Measurements from ENCODE around the gene SPDYE2B.
"Not testable (repeated sequence)": the region's sequence is repeated elsewhere in the genome, so short reads cannot be mapped to it uniquely, and the experiment has no call there.

The SPDYE2B gene

DNA sequence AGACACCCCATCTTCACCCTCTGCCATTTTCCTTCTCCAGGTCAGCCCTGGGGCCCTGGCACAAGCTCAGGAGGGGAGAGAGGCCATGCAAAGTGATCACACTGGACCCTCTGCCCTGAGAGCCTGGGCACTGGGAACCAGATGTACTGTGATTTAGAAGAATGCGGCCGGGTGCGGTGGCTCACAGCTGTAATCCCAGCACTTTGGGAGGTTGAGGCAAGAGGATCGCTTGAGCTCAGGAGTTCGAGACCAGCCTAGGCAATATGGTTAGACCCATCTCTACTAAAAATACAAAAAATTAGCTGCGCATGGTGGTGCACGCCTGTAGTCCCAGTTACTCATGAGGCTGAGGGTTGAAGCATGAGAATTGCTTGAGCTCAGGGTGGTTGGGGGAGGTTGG, 2.3 kb upstream of the SPDYE2B start:
- not testable (repeated sequence) for DNase-seq

DNA sequence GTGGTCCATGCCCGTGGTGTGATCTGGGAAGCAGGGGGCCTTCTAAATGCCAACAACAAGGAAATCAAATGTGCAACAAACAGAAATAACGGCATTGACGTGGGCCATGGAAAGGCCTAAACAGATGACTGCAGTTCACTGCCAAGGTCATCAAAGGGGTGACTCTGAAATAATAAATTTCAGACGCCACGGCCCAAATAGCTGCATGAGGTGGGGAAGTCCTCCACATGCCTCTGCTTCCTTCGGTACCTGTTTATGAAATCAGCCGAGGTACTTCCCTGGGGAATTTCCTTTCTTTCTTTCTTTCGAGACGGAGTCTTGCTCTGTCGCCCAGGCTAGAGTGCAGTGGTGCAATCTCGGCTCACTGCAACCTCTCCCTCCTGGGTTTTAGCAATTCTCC, 14.6 kb downstream of the SPDYE2B start:
- not testable (repeated sequence) for DNase-seq

DNA sequence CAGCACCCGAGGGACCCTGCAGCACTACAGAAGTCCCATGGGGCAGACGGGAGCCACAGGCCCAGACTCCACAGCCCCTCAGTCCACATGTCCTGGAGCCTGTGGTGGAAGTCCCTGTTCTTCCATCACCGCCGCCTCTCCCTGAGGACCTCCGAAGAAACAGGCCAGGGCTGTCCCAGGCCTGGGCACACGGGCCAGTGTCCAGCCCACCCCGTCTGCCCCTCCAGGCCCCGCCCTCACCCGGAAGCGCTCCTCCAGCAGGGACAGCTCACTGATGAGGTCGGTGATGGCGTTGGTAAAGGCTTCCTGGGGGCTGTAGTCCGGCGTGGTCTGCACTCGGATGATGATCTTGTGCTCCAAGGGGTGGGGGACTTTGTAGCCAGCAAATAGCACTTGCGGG, 16.7 kb downstream of the SPDYE2B start:
- not testable (repeated sequence) for DNase-seq

DNA sequence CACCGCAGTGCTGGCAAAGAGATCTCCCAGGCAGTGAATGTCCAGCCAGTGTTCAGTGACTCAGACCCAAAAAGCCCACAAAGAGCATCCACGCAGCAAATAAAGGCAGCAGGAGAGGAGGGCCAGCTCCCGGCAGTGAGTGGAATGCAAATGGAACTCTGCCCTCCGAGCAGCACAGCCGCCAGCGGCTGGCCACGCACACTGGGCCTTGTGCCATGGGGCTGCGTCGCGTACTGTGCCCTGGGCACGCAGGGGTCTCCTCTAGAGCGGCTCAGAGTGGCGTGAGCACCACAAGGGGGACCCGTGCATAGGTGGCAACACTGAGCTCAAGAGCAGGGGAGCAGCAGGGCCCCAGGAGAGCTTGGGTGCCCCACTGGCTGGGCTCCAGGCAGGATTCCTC, 17.4 kb downstream of the SPDYE2B start:
- not testable (repeated sequence) for DNase-seq

DNA sequence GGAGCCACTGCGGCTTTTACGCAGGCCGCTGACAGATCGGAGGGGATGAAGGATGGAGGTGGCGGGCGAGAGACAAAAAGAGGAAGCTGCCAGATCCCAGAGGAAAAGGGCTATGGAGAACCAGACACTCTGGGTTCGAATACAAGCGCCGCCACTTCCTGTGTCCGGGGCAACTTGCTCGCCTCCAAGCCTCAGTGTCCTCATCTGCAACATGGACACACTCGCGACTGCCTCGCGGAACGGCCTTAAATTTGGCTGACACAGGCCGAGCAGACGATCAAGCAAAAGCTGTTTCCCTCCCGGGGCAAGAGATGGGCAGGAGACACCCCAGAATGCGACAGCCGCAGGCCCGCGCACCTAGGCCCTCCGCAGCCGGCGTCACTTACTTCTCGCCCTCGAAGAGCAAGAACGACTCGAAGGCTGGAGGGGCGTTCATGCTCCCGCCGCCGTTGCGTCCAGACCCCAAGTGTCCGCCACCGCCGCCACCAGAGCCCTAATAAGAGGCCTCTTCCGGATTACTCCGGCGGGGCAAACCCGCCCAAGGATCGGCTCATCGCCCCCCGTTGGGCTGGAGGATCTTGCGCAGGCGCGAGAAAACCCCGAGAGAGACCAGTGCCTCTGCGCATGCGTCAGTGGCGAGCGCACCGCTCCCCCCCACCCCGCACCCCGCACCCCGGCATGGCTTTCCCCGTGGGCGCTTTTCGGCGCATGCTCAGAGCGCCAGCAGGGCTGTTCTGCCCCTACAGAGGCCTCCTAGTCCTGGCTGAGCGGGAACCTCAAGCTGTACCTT, 21.2 kb downstream of the SPDYE2B start, which contains the start of gene POLR2J2:
Gene POLR2J2, minus strand, starts transcription at position 498 of the 790 bp plus-strand sequence. Its CDS starts 62 bp downstream, at position 436.
- not testable (repeated sequence) for DNase-seq

DNA sequence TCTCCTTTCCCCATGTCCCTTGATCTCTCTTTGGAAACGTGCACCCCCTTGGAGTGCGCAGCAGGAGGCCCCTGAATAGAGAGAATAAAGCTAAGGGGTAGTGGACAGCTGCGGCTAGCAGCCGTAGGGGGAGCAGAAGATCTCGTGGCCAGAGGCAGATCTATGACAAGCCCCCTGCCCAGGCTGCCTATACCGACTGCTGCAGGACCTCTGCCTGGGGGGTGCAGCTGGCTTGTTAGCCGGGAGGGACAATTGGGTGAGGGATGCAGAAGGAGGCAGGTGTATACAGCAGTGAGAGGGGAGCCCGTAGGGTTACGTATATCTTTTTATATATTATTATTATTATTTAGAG, 21.8 kb downstream of the SPDYE2B start:
- DNase-seq = not testable (repeated sequence)

DNA sequence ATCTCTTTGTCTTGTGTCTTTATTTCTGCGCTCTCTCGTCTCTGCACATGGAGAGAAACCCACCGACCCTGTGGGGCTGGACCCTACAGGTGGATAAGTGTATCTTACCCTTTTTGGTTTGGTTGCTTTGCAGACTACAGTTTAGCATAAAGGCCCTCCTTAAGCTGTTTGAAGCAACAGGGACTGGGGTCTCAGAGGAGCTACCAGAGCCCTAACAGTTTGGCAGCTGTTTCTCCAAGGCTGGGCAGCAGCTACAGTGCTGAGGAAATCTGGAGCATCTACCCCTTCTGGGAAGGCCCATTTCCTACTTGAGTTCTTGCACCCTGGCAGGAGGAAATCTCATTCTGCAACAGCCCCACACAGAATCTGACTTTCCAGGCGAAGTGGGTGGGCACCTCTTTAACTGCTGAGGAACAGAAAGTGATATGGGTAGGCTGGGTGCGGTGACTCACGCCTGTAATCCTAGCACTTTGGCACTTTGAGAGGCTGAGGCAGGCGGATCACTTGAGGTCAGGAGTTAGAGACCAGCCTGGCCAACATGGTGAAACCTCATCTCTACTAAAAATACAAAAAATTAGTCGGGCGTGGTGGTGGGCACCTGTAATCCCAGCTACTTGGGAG, 23.4 kb downstream of the SPDYE2B start:
- not testable (repeated sequence) for DNase-seq

DNA sequence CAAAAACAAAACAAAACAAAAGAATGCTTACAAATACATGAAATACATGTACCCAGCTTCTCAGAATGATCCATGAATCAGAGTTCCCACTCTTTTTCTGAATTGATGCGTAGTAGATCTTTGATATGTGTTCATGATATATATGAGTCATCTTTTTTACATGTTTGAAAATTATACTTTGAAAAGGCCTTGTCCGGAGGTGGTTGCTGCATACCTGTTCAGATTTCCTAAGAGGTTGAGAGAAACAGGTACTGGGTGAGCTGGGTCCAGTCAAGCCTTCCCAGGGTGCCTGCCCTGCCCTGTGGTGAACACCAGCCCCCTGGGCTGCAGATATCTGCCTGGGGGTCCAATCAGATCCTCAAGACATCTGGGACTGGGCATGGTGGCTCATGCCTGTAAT, 25.4 kb downstream of the SPDYE2B start:
- not testable (repeated sequence) for DNase-seq

DNA sequence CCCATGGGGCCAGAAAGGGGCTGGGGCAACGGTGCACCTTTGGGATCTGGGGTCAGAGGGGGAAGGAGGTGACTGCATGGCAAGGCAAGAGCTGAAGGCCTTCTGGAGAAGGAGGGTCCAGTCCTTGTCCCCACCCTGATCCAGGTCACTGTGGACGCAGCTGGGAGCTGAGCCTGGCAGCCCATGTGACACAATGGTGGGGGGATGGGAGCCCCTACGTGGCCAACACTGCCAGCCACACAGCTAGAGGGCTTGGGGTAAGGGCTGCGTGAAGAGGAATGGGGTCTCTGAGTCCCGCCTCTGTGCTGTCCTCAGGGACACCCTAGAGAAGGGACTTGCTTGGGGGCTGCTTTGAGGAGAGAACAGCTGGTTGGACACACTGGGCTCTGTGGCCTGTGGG, 30.7 kb downstream of the SPDYE2B start:
- DNase-seq = not testable (repeated sequence)

DNA sequence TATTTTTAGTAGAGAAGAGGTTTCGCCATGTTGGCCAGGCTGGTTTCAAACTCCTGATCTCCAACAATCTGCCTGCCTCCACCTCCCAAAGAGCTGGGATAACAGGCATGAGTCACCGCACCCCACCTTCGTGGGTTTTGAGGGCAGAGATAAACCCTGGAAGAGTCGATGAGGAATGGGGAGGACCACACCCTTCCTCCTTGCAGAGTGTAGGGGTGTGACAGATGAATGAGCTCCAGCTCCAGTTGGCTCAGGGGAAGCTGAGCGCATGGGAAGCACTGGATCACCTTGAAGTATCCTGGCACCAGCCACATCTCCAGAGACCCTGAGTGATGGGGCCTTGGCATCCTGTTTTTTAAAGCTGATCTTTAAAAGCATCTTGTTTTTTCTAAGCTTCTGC, 32.4 kb downstream of the SPDYE2B start:
- not testable (repeated sequence) for DNase-seq

DNA sequence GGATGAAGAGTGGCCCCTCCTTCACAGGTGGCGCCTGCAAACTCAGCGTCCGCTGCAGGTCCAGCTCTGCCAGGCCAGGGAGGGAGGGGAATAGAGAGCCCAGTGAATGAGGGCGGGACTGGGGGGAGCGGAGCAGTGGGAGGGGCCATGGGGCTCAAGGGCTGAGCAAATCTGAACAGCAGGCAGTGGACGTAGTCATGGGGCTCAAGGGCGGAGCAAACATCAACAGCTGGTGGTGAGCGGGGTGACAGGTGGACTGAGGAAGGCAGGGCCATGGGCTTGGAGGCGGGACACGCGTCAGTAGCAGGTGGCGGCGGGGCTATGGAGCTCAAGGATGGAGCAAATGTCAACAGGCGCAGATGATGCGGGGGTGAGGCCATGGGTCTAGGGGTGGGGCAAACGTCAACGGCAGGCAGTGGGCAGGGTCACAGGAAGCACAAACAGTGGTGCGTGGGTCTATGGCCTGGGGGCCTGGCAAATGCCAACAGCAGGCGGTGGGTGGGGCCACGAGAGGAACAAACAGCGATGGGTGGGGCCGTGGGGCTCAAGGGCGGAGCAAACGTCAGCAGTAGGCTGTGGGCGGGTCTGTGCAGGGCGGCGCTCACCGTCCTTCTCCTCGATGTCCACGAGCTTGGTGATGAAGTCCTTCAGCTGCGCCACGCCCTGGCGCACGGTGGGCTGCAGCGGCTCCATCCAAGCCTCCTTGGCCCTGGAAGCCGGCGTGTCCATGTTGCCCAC, 38.3 kb downstream of the SPDYE2B start:
- DNase-seq = not testable (repeated sequence)

DNA sequence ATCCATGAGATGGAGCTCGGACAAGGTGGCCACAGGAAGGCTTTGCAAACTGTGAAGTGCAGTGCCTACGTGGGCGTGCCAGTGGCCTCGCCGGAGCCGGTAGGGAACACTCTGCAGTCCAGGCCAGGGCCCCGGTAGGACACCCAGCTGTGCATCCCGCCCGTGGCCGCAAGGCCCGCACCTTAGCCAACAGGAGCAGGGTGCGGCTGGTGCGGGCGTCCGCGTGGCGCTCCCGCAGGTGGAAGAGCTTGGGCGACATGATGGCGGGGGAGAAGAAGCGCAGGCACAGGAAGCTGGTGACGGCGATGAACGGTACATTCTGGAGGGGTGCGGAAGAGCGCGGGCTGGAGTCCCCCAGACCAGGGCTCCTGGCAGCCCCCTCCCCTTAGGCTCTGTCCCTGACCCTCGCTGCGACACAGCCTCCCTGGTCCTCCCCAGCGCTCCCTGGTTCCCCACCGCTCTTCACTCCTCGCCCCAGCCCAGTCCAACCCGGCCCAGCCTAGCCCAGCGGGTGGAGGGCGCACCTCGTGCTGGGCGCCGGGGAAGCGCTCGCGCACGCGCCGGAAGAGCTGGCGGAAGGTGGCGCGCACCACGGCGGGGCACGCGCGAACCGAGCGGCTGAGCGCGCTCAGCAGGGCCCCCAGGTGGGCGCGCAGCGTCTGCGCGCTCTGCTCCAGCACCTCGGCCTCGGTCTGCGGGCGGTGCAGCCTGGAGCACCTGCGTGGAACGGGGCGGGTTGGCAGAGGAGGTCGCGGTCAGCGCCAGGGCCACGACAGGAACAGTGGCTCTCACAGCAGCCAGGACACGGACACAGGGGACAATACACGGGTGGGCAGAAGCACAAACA, 39.5 kb downstream of the SPDYE2B start:
- not testable (repeated sequence) for DNase-seq

DNA sequence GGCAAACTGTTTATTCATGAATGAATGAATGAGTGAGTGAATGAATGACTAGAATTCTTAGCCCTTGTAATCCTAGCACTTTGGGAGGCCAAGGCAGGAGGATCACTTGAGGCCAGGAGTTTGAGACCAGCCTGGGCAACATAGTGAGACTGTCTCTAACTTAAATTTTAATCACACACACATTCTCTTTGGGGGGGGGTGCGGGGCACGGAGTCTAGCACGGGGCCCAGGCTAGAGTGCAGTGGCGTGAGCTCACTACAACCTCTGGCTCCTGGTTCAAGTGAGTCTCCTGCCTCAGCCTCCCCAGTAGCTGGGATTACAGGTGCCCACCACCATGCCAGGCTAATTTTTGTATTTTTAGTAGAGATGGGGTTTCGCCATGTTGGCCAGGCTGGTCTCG, 40.5 kb downstream of the SPDYE2B start:
- not testable (repeated sequence) for DNase-seq

DNA sequence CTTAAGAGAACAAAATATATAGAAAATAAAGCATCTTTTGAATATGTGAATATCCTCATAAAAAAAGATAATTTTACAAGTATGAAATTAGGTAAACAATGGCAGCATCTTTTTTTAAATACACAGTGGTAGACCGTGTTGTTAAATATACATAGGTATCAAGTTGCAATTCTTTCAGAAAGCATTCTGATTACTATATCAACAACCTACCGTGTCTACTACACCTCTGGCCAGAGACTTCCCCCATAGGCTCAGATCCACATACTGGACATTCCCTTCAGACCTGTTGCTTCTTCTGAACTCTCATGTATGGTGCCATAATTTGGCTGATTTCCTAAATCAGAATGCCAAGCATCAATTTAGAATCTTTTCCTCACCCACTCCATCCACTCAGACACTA, 43.9 kb downstream of the SPDYE2B start:
- DNase-seq = not testable (repeated sequence)

DNA sequence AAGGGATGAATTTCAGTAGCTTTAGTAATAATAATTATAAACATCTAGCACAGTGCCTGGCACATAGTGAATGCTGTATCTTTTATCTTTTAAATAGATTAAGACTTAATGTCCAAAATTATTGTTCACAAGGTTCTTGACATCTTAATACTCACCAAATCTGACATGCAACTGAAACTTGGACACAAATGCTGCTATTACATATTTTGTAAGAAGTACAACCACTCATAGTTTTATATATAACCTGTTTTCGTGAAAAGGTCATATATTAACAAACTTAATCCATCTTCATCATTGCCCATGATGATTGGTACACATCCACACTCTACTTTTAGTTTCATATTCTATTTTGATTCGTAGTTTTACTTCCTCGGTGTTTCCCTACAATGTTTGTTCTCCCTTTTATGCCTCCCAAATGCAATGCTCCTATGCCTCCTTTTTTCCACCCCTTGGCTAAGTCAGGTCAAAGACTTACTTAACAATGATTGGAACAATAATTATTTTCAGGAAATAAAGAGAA, 45.0 kb downstream of the SPDYE2B start:
- DNase-seq = not testable (repeated sequence)

DNA sequence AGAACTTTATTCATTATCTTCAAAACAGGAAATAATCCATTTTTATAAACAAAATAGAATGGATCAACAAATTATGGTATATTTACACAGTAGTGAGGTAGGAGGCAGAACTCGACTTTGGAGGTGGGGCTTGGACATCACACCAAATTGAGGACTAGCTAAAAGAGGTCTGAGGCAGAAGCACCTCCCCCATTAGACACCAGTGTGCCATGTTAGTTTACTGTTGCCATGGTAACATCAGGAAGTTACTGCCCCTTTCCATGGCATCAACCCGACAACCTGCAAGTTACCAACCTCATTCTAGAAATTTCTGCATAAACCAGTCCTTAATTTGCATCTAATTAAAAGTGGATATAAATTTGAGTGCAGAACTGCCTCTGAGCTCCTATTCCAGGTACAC, 45.9 kb downstream of the SPDYE2B start:
- not testable (repeated sequence) for DNase-seq

DNA sequence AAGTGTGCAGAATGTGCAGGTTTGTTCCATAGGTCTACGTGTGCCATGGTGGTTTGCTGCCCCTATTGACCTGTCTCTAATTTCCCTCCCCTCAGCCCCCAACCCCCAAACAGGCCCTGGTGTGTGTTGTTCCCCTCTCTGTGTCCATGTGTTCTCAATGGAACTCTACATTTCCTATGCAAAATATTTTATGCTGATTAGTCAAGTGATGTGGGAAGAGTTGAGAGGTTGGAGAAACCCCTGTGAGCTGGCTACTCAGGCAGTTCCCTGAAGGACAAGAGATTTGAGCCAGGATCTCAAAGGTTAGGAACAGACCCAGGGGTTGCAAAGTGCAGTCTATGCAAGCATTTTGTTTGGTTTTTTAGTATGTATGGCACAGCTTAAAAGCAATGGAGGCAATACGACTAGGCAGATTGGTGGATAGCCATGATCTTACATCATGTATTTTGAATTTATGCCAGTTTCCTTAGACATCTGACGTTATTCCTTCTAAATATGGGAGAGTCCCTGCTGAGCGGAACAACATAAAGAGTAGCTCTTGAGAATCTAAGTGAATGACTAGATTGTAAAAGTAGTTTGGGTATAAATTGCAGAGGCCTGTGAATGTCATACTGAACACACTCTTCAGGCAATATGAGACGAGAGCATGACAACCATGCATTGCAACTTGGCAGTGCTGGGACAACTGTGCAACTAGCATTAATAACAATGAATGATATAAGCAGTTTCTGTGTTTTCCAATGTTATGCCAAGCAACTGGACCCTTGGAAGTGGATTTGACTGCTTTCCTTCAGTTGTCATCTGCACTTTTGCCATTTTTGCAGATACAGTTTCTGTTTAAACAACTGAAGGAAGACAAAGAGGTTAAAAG, 47.8 kb downstream of the SPDYE2B start:
- DNase-seq = not testable (repeated sequence)

DNA sequence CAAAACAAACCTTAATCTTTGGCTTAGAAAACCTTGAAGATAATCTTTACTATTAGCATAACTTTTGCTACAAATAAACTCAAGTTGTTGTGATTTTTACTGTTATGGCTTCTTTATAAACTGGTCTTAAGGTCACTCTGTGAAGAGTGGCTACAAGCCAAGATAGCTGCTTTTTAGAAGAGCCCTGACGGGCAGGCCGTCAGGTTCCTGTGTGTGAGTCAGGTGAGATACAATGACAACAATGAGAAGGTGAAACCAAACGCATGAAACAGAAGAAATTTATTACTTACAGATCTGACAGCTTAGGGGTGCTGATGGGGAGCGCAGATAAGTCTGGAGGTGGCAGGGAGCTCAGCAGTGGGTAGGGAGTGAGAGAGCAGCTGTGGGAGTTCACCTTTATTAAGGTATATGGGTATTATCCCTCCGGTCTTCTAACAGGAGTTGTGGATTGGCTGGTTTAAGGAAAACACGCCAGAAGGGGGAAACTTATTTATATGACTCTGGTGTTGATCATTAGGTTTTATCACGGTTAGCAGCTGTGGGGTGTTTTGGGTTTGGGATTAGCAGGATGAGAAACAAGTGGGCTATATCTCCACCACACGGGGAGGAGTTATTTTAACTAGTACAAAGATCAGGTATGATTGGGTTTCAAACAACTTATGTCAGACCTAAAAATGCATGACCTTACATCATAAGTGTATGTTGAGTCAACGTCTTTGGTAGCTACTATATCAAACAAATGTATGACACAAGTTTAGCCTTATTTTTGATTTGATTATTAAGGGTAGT, 49.0 kb downstream of the SPDYE2B start:
- not testable (repeated sequence) for DNase-seq
